Lower leg skin (tissue), 3 donors: ENCODE results near the gene CEACAM3.
"Not testable (repeated sequence)": the region's sequence is repeated elsewhere in the genome, so short reads cannot be mapped to it uniquely, and the experiment has no call there.

Experiments
- CTCF ChIP-seq, 3 donors: fragments of 450-650 bp; IDR thresholded peaks; one replicate each; pipeline ENCODE4 v1.5.1; 2016; ENCODE audit warnings: antibody characterized with exemption in 3 of 3, mild to moderate bottlenecking in 3 of 3, moderate library complexity in 2 of 3
- POLR2A ChIP-seq, 2 donors: fragments of 450-650 bp; IDR thresholded peaks; one replicate each; pipeline ENCODE4 v1.6.1; 2016 to 2017; ENCODE audit warnings: antibody characterized with exemption in 2 of 2, mild to moderate bottlenecking in 1 of 2, moderate library complexity in 1 of 2

- TF ChIP-seq CTCF, POLR2A (IDR thresholded peaks at IDR 0.05): not testable (repeated sequence)
These were observed 45.9 kb upstream of the CEACAM3 start for GRCh38 chr19:41750248-41751134.
